Umbilical cord (tissue), 2 donors: ENCODE data around the gene TRPM6. TPM values are rescaled to one million over a fixed set of nuclear protein-coding genes. Genes with fewer than 3 reads are reported as not detected.

Experiments used
- DNase-seq: peaks from one replicate; pipeline ENCODE4 v3.0.0-alpha.2; 2015; ENCODE audit warnings: low spot score
- total RNA-seq: library from RNA; depleted of rRNA; stranded (reverse); fragments of >200 nt; gene quantifications from one replicate; pipeline ENCODE4 v1.2.3, GENCODE V29; 2014; ENCODE audit warnings: low replicate concordance; ENCODE audit not compliant: insufficient read depth

Gene TRPM6
- total RNA-seq, 1 donor from 2014 or later: 1.4 TPM

DNA sequence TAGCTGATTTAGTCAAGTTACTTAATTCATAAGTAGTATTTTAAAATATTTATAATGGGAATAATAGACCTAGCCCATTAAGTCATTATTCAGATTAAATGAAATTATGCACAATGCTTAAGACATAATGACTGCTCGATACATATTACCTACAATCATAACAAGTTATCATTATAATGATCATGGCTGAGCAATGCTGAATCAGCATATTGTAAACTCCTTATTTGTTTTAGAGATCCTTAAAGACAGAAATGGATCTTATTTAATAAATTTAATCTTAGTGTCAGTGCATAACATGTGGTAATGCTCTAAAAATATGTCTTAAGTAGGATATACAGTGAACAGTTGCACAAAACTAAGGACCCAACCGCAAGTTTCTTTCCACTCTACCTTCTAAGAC lies 169.0 kb downstream of the TRPM6 start:
- no peak for DNase-seq

DNA sequence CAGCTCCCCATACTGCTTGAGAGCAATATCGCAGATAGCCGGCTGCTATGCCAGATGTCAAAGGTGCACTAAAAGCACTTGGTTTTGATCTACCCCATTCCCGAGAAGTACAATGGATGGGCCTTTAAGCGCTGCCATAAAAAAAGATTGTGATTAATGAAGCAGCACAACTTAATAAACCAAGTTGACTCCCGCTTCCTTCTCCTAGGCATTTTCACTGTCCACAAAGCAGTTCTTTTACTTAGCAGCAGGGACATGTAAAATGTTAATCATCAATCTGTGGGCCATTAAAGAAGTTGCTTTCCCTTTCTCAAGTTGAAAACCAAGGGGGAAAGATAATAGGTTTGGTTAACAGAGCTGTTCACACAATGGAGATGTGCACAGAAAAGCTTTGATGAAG lies 176.4 kb downstream of the TRPM6 start:
- no peak for DNase-seq

DNA sequence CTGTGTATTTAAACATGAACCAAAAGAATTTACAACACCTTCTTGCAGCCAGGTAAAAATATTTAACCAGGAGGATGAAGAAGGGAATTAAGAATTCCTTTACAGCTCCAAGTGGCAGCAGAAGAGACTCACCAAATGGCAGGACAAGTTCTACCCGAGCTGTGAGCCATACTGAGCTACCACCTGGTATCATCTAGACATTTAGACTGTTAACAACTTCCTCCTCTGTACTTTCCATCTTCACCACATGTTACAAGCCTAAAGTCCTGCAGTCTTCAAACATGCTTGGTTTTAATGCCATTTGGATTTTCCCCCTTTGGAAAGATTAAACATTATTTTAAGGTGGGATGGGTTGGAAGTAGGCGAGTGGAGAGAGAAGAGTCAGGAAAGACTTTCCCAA lies 190.2 kb downstream of the TRPM6 start:
- DNase-seq: no peak

DNA sequence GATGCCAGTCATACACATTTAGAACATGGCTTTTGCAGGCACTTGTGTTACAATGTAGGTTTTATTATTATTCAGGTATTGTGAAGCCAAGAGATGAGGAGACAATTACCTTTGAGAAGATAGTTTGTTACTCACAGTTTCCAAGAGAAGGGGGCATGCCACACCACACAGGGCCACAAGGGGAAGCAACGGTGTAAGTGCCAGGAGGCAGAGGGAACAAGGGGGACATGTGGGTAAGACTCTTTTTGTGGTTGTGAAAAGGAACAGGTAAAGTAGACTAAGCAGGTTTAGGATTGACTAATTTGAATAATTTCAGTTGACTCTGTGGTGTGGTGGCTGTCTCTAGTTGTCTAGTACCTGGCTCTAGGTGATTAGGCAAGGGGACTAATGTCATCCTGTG lies 191.2 kb downstream of the TRPM6 start:
- no peak for DNase-seq

DNA sequence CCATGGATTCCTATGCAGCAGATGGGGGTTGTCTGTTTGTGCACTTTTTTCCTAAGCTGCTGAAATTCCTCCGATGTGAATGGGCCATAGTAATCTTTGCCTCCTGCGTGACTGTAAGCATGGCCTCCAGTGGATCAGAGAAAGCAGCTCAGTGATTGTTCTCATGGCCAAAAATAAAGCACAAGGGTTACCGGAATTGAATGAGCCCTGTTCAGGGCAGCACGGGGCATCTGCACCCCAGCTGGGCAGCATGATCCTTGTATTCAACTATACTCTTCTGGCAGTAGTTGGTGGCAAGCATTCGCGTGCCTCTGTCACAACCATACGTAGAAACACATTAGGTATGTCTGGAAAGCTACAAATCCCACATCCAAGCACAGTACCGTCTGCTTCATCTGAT lies 196.7 kb downstream of the TRPM6 start:
- no peak for DNase-seq

DNA sequence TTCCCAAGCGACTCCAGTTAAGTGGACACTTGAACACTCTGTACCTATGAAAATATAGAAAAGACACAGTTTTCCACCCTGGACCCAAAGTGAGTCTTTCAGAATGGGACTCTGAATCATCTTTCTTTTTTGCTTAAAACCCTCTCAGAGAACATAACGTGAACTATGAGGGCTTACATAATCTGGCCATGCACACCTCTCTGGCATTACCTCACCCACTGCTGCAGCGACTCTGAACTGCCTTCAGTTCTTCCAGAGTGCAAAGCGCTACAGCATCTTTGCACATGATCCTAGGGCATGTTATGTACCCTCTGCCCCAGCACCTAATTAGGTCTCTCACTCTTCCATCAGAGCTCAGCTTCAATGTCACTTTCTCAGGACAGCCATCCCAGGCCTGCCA lies 204.4 kb downstream of the TRPM6 start:
- DNase-seq: no peak

DNA sequence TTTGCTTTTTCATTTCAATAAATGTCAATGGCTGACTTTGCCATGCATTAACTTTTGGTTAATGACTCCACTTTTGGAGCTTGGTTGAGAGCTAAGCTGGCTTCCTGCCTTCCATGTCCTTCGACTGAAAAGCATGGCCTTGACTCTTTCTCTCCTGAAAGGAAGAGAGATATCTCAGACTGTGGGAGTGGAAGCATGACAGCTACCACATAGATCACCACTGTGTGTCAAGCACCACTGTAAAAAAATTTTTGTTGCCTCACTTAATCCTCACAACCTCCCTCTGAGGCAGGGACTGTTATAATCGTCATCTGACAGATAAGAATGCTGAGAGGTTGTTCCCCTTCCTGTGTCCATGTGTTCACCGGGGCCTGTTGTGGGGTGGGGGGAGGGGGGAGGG lies 205.8 kb downstream of the TRPM6 start:
- DNase-seq: no peak

DNA sequence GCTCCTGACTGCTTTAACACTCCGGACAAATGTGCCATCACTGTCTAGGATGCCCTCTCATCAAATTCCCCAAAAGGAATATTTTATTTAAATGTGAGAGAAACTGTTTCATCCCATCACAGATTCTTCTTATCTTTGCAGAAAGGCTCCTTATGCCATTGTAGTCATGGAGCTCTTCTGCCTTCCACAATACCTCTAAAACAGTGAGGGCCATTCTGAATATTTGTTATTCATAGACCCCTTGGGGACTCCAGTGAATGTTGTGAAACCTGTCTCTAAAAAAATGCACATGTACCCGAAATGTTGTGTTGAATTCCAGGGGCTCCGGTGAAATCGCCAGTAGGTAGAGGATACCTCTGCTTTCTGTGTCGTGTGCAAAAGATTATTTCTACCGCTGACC lies 213.6 kb downstream of the TRPM6 start:
- no peak for DNase-seq

Other genes starting within 250 kb of the TRPM6 start
- gene C9orf40, start 65.0 kb upstream of the TRPM6 start, total RNA-seq: 8.2 TPM
- gene CARNMT1, start 140.4 kb upstream of the TRPM6 start, total RNA-seq: 33.7 TPM
- gene NMRK1, start 200.2 kb upstream of the TRPM6 start, total RNA-seq: 64.3 TPM
- gene OSTF1, start 200.6 kb upstream of the TRPM6 start, total RNA-seq: 27.0 TPM